Activated CD4-positive, alpha-beta T cell treated with anti-CD3 and anti-CD28 coated beads for 48 hours (primary cell): ENCODE measurements around the gene SOS1.
A peak's percentile ranks its signal among the peaks of the same experiment; 100 is the strongest.
"Not testable (repeated sequence)": the region's sequence is repeated elsewhere in the genome, so short reads cannot be mapped to it uniquely, and the experiment has no call there.

Experiments
- DNase-seq: peaks from one replicate; pipeline ENCODE4 v3.0.0-alpha.2; 2020

Gene SOS1

GRCh38 chr2:39095624-39096023, 25.2 kb downstream of the SOS1 start:
- no peak for DNase-seq

- DNase-seq, result no peak
These were observed 26.0 kb downstream of the SOS1 start for GRCh38 chr2:39094717-39095363.

GRCh38 chr2:39093218-39093898, 27.5 kb downstream of the SOS1 start:
- no peak for DNase-seq

GRCh38 chr2:39091543-39091942, 29.3 kb downstream of the SOS1 start:
- DNase-seq, result no peak

GRCh38 chr2:39091063-39091462, 29.8 kb downstream of the SOS1 start:
- DNase-seq, result no peak

GRCh38 chr2:39080152-39080551, 40.7 kb downstream of the SOS1 start:
- DNase-seq, result no peak

- DNase-seq, result no peak
These were observed 50.9 kb downstream of the SOS1 start for GRCh38 chr2:39069890-39070465.

- peak; percentile 47 for DNase-seq
These were observed 51.7 kb downstream of the SOS1 start for GRCh38 chr2:39069136-39069515.

GRCh38 chr2:39068299-39069135, 52.3 kb downstream of the SOS1 start:
- no peak for DNase-seq

- DNase-seq, result no peak
These were observed 55.2 kb downstream of the SOS1 start for GRCh38 chr2:39065616-39066015.

GRCh38 chr2:39062320-39062719, 58.5 kb downstream of the SOS1 start:
- DNase-seq, result no peak

GRCh38 chr2:39061280-39061679, 59.6 kb downstream of the SOS1 start:
- DNase-seq, result no peak

GRCh38 chr2:39059366-39059952, 61.4 kb downstream of the SOS1 start:
- no peak for DNase-seq

GRCh38 chr2:39058101-39058500, 62.8 kb downstream of the SOS1 start:
- DNase-seq, result no peak

- DNase-seq, result not testable (repeated sequence)
These were observed 68.2 kb downstream of the SOS1 start for GRCh38 chr2:39052665-39053064.

- no peak for DNase-seq
These were observed 70.7 kb downstream of the SOS1 start for GRCh38 chr2:39050109-39050508.

- DNase-seq, result no peak
These were observed 81.8 kb downstream of the SOS1 start for GRCh38 chr2:39039072-39039471.

- no peak for DNase-seq
These were observed 86.9 kb downstream of the SOS1 start for GRCh38 chr2:39033980-39034379.

GRCh38 chr2:39027421-39027820, 93.4 kb downstream of the SOS1 start:
- no peak for DNase-seq

- DNase-seq, result no peak
These were observed 96.0 kb downstream of the SOS1 start for GRCh38 chr2:39024833-39025232.

- DNase-seq, result no peak
These were observed 97.2 kb downstream of the SOS1 start for GRCh38 chr2:39023649-39024048.

GRCh38 chr2:39022642-39023235, 98.1 kb downstream of the SOS1 start:
- no peak for DNase-seq

- DNase-seq, result no peak
These were observed 100.5 kb downstream of the SOS1 start for GRCh38 chr2:39020383-39020782.
